IMR-90 (cell line): ENCODE measurements around the gene ZNF750. TPM values are rescaled to one million over a fixed set of nuclear protein-coding genes. Genes with fewer than 3 reads are reported as not detected.

Experiments used
- ATAC-seq: fragments of 200-7000 bp; cut with Tn5 transposase; 2 replicates; pipeline ENCODE4 v1.9.1; 2020; ENCODE audit warnings: low read depth, mild to moderate bottlenecking, moderate library complexity
- BruUV-seq: library from RNA; stranded (reverse); fragments of 400-500 nt; replicated peaks from 2 replicates; lab custom pipeline; 2021; lab: Mats Ljungman, UMichigan
- CTCF ChIA-PET: fragments of 300-600 bp; formaldehyde crosslinking; extraction: SDS; loops from one replicate; lab custom pipeline; 2021; ENCODE audit warnings: antibody characterized with exemption; lab: Yijun Ruan, JAX
- POLR2A ChIA-PET: fragments of 300-600 bp; sonication (Branson Sonifier 250); formaldehyde crosslinking; loops from one replicate; lab custom pipeline; 2022; ENCODE audit warnings: antibody characterized with exemption; ENCODE audit not compliant: unreplicated experiment; lab: Charles Lee
- DNase-seq: peaks from one replicate; pipeline ENCODE4 v3.0.0; 2013
- H2AFZ ChIP-seq: replicated peaks from 2 replicates; pipeline ENCODE3; 2013; ENCODE audit warnings: low read length, mild to moderate bottlenecking; ENCODE audit not compliant: poor library complexity
- H2AK5ac ChIP-seq: 2 replicates; pipeline ENCODE4 v1.6.1; 2013; ENCODE audit warnings: low read depth, low read length, inconsistent platforms
- H2AK9ac ChIP-seq: replicated peaks from 2 replicates; pipeline ENCODE3; 2013; ENCODE audit warnings: mild to moderate bottlenecking, low read depth, low read length, moderate library complexity; ENCODE audit not compliant: poor library complexity
- H2BK120ac ChIP-seq: 2 replicates; pipeline ENCODE4 v1.6.1; 2013; ENCODE audit warnings: low read depth, low read length, inconsistent platforms
- H2BK15ac ChIP-seq: 3 replicates; pipeline ENCODE4 v1.6.1; 2013; ENCODE audit warnings: low read depth, low read length, inconsistent platforms
- H2BK20ac ChIP-seq: 2 replicates; pipeline ENCODE4 v1.6.1; 2013; ENCODE audit warnings: low read depth, mild to moderate bottlenecking, inconsistent platforms, low read length, moderate library complexity
- H2BK5ac ChIP-seq: 2 replicates; pipeline ENCODE4 v1.6.1; 2013; ENCODE audit warnings: mild to moderate bottlenecking, low read depth, low read length, inconsistent platforms; ENCODE audit not compliant: poor library complexity, severe bottlenecking
- H3K14ac ChIP-seq: replicated peaks from 2 replicates; pipeline ENCODE4 v1.6.1; 2013; ENCODE audit warnings: low read depth, low read length, inconsistent platforms
- H3K18ac ChIP-seq: 2 replicates; pipeline ENCODE4 v1.6.1; 2013; ENCODE audit warnings: low read depth, low read length, control low read depth
- H3K23ac ChIP-seq: 2 replicates; pipeline ENCODE4 v1.6.1; 2013; ENCODE audit warnings: low read depth, low read length, inconsistent platforms
- H3K27ac ChIP-seq: 2 replicates; pipeline ENCODE4 v1.5.1; 2013; ENCODE audit warnings: mild to moderate bottlenecking, control low read depth, low read length; ENCODE audit not compliant: insufficient read depth
- H3K27me3 ChIP-seq: 2 replicates; pipeline ENCODE4 v1.6.1; 2013; ENCODE audit warnings: low read length; ENCODE audit not compliant: control insufficient read depth, insufficient read depth
- H3K36me3 ChIP-seq: 2 replicates; pipeline ENCODE4 v1.6.1; 2013; ENCODE audit warnings: low read length, mixed read lengths; ENCODE audit not compliant: control insufficient read depth, insufficient read depth
- H3K4ac ChIP-seq: 2 replicates; pipeline ENCODE4 v1.6.1; 2013; ENCODE audit warnings: low read depth, low read length, inconsistent platforms
- H3K4me1 ChIP-seq: 2 replicates; pipeline ENCODE4 v1.6.1; 2013; ENCODE audit warnings: low read length, mixed read lengths; ENCODE audit not compliant: control insufficient read depth, insufficient read depth
- H3K4me2 ChIP-seq: 2 replicates; pipeline ENCODE4 v1.6.1; 2013; ENCODE audit warnings: low read depth, mild to moderate bottlenecking, control low read depth, low read length, moderate library complexity
- H3K4me3 ChIP-seq: 2 replicates; pipeline ENCODE4 v1.5.1; 2013; ENCODE audit warnings: low read depth, mild to moderate bottlenecking, control low read depth, low read length, moderate library complexity; ENCODE audit not compliant: insufficient read depth
- H3K56ac ChIP-seq: 2 replicates; pipeline ENCODE4 v1.6.1; 2013; ENCODE audit warnings: low read length, inconsistent platforms; ENCODE audit not compliant: insufficient read depth; ENCODE audit errors: extremely low read depth
- H3K79me1 ChIP-seq, 2 experiments: 2 replicates each; pipeline ENCODE4 v1.6.1; 2013; ENCODE audit warnings: low read length in 2 of 2, inconsistent platforms in 1 of 2, low read depth in 1 of 2
- H3K9ac ChIP-seq: 2 replicates; pipeline ENCODE4 v1.6.1; 2013; ENCODE audit warnings: low read depth, low read length, control low read depth
- H3K9me1 ChIP-seq: 2 replicates; pipeline ENCODE4 v1.6.1; 2013; ENCODE audit warnings: low read length, inconsistent platforms; ENCODE audit not compliant: insufficient read depth
- H3K9me3 ChIP-seq: 2 replicates; pipeline ENCODE4 v1.6.1; 2013; ENCODE audit warnings: low read length; ENCODE audit not compliant: control insufficient read depth, insufficient read depth
- H4K20me1 ChIP-seq: 2 replicates; pipeline ENCODE4 v1.6.1; 2013; ENCODE audit warnings: low read length, inconsistent platforms; ENCODE audit not compliant: insufficient read depth
- H4K5ac ChIP-seq: 2 replicates; pipeline ENCODE4 v1.6.1; 2013; ENCODE audit warnings: mild to moderate bottlenecking, low read depth, low read length, control low read depth
- H4K8ac ChIP-seq, 2 experiments: 2 replicates each; pipeline ENCODE4 v1.6.1; 2013; ENCODE audit warnings: low read depth in 2 of 2, low read length in 2 of 2, control low read depth in 1 of 2, inconsistent platforms in 1 of 2
- H4K91ac ChIP-seq: 2 replicates; pipeline ENCODE4 v1.6.1; 2013; ENCODE audit warnings: low read depth, low read length, inconsistent platforms; ENCODE audit not compliant: insufficient read depth
- CHD1 ChIP-seq: IDR thresholded peaks from 2 replicates; pipeline ENCODE4 v1.6.1; 2012; ENCODE audit warnings: low read depth, low read length, improper control_type of control experiment
- SMC3 ChIP-seq: fragments of 150-350 bp; IDR thresholded peaks from 2 replicates; pipeline ENCODE4 v1.6.1; 2016; ENCODE audit warnings: low read depth, mild to moderate bottlenecking, antibody characterized with exemption, low read length, moderate library complexity
- WGBS, 2 experiments: methylation state at CpG; one replicate each; pipeline versions ENCODE4 v1.1.5 to v1.1.7; 2013; ENCODE audit warnings: missing lambda C conversion rate in 2 of 2; ENCODE audit not compliant: insufficient read length in 1 of 2; ENCODE audit errors: extremely low coverage in 2 of 2; 5-methylcytosine and 5-hydroxymethylcytosine counted together
- dilution Hi-C: fragments of 300-500 bp; cut with HindIII; formaldehyde crosslinking; loops from one replicate; pipeline ENCODE4 v1.14.3; 2018; ENCODE audit warnings: low sequenced_read_pairs; ENCODE audit not compliant: unreplicated experiment
- in situ Hi-C: fragments of 300-500 bp; cut with MboI; formaldehyde crosslinking; loops from 3 replicates; pipeline ENCODE4 v1.14.3; 2019; ENCODE audit warnings: low sequenced_read_pairs, inconsistent platforms, mixed read lengths
- intact Hi-C: fragments of 100-400 bp; cut with micrococcal nuclease; formaldehyde crosslinking; loops from 2 replicates; pipeline ENCODE4 v1.10.0; 2022
- polyA plus RNA-seq, 3 experiments: library from polyadenylated mRNA; depleted of rRNA; stranded (reverse); fragments of >200 nt; gene quantifications; 2 replicates each; pipeline ENCODE4 v1.2.3, GENCODE V29; 2012; ENCODE audit warnings: low replicate concordance in 1 of 3
- total RNA-seq: library from RNA; depleted of rRNA; stranded (reverse); fragments of >200 nt; gene quantifications from 2 replicates; pipeline ENCODE4 v1.2.3, GENCODE V29; 2012

Gene ZNF750
- total and polyA plus RNA-seq, 2 of the 4 experiments (the other 2 are of a cell fraction), result not detected

- 95% methylated on average over 4 of the region's 21 CpGs; no CpG with 5 or more reads in 1 of the 2 experiments for WGBS, 2 experiments
- dilution Hi-C loops (no loop called here), intact Hi-C loops (no loop called here), in situ Hi-C loops (no loop called here)
- H3K23ac ChIP-seq, result no peak overlapping the region
- H3K27ac ChIP-seq, result no peak overlapping the region
- no peak overlapping the region for H2BK20ac ChIP-seq
- BruUV-seq, result no TSS peak
- H4K20me1 ChIP-seq, result peaks cover 8% of the 10 kb centered on the region; the same call in 1 of the 2 replicates
- no peak overlapping the region for H3K4me3 ChIP-seq
- no peak overlapping the region for H3K14ac ChIP-seq
- no peak overlapping the region for H4K91ac ChIP-seq
- DNase-seq (no peak), ATAC-seq (no peak)
- no peak overlapping the region for H2AK9ac ChIP-seq
- H4K8ac ChIP-seq, result no peak overlapping the region
- no peak overlapping the region for H3K18ac ChIP-seq
- H3K36me3 ChIP-seq, result peaks cover 19% of the 10 kb centered on the region
- no peak overlapping the region for H2AK5ac ChIP-seq
- H2BK15ac ChIP-seq, result no peak overlapping the region
- no peak overlapping the region for H3K4me2 ChIP-seq
- H2BK120ac ChIP-seq, result no peak overlapping the region
- H2BK5ac ChIP-seq, result no peak overlapping the region
- no peak overlapping the region for H2AFZ ChIP-seq
- peaks cover 0 to 20% of the 10 kb centered on the region in 2 experiments; a peak in 2 of 4 replicates for H3K79me1 ChIP-seq
- ChIA-PET CTCF (no interaction called here), POLR2A (no interaction called here)
- no peak overlapping the region for H3K9ac ChIP-seq
- H3K4me1 ChIP-seq, result peaks cover 3% of the 10 kb centered on the region; the same call in 1 of the 2 replicates
- no peak overlapping the region for H4K5ac ChIP-seq
- H3K27me3 ChIP-seq, result no peaks in the 10 kb centered on the region
- H3K56ac ChIP-seq, result no peak overlapping the region
- no peak overlapping the region for H3K4ac ChIP-seq
- TF ChIP-seq SMC3, result no peak
- TF ChIP-seq CHD1, result no peak
- H3K9me1 ChIP-seq, result no peaks in the 10 kb centered on the region
- H3K9me3 ChIP-seq, result no peaks in the 10 kb centered on the region
Measured at GRCh38 chr17:82807562-82807961, 32.3 kb downstream of the ZNF750 start.
